ENCODE data around the gene MTFMT. TPM values are rescaled to one million over a fixed set of nuclear protein-coding genes. Genes with fewer than 3 reads are reported as not detected.

Gene MTFMT
- total and polyA plus RNA-seq, 2 of the 13 experiments (the other 11 are each of a cell fraction or from before 2014, with no cell fraction given), result 9.9 to 23.2 TPM

GRCh38 chr15:65054333-65055200 lies 25.1 kb upstream of the MTFMT start (continued):
- TF ChIP-seq BCLAF1 (IDR thresholded peaks at IDR 0.05), result no peak
- TF ChIP-seq HOXA5 (CRISPR knock-in tag; IDR thresholded peaks at IDR 0.05), result 0 out of 2 replicates have a peak, but pooled peaks have one; percentile 29
- TF ChIP-seq SOX13 (IDR thresholded peaks at IDR 0.05), result no peak
- peak in 1 of 2 experiments; percentile 25; a peak in 1 of 4 replicates for TF ChIP-seq SOX13 (CRISPR knock-in tag; conservative IDR thresholded peaks at IDR 0.05 in 1 of 2, IDR thresholded peaks at IDR 0.05 in 1 of 2)
- TF ChIP-seq PRDM10 (CRISPR knock-in tag; IDR thresholded peaks at IDR 0.05; ENCODE audit: low read depth), result 0 out of 2 replicates have a peak, but pooled peaks have one; percentile 40
- TF ChIP-seq, protein P1, sequence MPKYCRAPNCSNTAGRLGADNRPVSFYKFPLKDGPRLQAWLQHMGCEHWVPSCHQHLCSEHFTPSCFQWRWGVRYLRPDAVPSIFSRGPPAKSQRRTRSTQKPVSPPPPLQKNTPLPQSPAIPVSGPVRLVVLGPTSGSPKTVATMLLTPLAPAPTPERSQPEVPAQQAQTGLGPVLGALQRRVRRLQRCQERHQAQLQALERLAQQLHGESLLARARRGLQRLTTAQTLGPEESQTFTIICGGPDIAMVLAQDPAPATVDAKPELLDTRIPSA (CRISPR knock-in tag; IDR thresholded peaks at IDR 0.05; ENCODE audit: borderline replicate concordance), result no peak
- no peak for TF ChIP-seq ZNF720 (CRISPR knock-in tag; IDR thresholded peaks at IDR 0.05)
- TF ChIP-seq ZNF552 (CRISPR knock-in tag; IDR thresholded peaks at IDR 0.05; ENCODE audit: borderline replicate concordance), result no peak
- TF ChIP-seq ZFP62 (CRISPR knock-in tag; IDR thresholded peaks at IDR 0.05), result no peak
- TF ChIP-seq HBP1 (CRISPR knock-in tag; IDR thresholded peaks at IDR 0.05; ENCODE audit: low read depth), result no peak
- no peak for TF ChIP-seq RARA (CRISPR knock-in tag; IDR thresholded peaks at IDR 0.05)
- TF ChIP-seq TIGD3 (CRISPR knock-in tag; IDR thresholded peaks at IDR 0.05; ENCODE audit: borderline replicate concordance), result no peak
- peak; percentile 72; the same call in 1 of the 2 replicates for TF ChIP-seq AHR (CRISPR knock-in tag; IDR thresholded peaks at IDR 0.05)
- TF ChIP-seq SKIL (CRISPR knock-in tag; IDR thresholded peaks at IDR 0.05; ENCODE audit: borderline replicate concordance), result no peak
